Activated CD4-positive, alpha-beta T cell treated with anti-CD3 and anti-CD28 coated beads, Interleukin-2, amount 50 U/mL, for 48 hours (primary cell): ENCODE results near the gene NFIA.

ENCODE experiments used
- DNase-seq, 2 experiments: peaks; one replicate each; pipeline ENCODE4 v3.0.0-alpha.2; 2020

The NFIA gene

DNA sequence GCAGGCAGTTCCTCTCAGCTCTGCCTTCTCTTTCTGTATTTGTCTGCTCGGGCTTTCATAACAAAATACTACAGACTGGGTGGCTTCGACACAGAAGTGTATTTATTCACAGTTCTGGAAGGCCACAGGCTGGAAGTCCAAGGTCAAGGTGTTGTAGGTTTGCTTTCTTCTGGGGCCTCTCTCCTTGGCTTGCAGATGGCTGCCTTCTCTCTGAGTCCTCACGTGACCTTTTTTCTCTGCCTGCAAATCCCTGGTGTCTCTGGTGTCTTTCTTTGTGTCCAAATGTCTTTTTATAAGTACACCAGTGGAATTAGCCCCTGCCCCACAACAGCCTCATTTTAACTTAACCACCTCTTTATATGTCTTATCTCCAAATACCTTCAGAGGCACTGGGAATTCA, 392.6 kb downstream of the NFIA start:
- DNase-seq = no peak

DNA sequence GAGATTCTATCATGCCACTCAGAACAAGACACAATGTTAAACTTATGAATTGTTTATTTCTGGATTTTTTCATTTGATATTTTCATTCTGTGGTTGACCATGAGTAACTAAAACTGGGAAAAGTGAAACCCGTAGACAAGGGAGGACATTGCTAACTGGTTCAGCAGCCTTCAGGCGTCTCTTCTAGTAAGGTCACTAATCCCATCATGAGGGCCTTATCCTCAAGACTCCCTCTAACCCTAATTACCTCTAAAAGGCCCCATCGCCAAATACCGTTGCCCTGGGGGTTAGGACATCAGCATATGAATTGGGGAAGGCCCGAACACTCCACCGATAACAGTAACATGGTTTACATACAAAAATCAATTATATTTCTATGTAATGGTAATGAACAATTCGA, 394.9 kb downstream of the NFIA start:
- no peak for DNase-seq

DNA sequence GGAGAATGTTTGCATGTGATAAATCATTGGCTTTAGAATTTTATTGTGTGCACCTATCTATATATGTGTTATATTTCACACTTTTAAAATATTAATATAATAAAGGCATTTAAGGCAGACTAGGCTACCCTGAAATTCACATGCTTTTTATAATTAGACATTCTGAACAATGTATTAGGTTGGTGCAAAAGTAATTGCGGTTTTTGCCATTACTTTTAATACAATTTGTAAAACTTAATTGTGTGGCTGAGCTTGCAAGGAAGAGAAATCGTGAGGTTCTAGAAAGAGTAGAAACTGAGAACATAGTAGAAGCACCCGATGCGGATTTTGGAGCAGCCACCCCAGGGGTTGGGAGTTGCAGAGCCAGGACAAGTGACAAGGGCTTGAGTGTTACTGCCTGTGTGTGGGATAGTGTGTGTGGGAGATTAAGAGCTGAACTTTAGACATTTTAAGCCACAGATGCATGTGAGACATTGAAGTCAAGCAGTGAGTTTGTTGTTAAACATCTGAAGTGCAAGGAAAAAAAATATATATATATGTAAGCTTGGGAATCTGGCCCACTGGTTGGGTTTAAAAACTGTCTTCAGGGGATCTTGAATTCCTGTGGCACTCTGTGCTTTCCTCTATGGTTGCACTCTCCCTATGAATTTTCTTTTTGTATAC, 398.0 kb downstream of the NFIA start:
- no peak for DNase-seq

DNA sequence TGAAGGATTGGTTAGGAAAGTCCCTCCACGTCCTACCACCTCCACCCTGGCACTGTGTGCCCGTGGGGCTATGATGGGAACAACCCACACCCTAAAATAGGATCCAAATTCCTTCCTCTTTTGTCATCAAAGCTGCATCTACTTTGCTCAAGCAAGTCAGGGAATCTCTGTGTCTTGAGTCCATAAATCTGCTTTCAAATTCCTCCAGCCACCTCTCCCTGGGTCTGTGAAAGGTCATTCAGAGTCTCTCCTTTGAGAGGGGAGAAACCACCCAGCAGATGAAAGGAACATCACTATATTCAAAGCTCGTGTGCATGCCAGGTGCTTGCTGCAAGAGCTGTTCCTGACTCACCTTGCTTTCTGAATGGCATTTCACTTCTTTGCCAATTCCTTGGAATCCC, 399.0 kb downstream of the NFIA start:
- DNase-seq = no peak

DNA sequence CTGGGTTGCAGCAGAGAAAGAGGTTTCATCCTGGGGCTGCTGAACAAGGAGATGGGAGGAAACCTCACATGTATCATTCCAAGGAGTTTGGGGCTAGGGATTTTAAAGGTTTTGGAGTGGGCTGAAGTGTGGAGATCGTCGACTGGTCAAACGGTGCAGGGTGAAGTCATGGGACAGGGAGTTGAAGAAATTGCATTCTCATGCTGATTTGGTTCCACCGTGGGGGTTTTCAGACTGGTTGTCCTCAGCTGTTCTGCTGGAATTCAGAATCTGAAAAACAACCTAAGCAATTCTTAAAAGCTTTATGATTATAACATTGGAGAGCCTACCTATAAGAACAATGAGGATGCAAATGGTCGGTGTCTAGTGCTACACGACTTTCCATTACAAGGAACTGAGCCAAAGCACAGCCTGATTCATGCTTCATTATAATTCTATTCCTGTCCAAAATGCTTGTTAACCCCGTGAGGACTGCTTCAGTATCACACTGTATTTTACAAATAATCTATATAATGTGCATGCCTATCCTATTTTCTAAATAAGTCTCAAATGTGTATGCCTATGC, 399.9 kb downstream of the NFIA start:
- no peak for DNase-seq

DNA sequence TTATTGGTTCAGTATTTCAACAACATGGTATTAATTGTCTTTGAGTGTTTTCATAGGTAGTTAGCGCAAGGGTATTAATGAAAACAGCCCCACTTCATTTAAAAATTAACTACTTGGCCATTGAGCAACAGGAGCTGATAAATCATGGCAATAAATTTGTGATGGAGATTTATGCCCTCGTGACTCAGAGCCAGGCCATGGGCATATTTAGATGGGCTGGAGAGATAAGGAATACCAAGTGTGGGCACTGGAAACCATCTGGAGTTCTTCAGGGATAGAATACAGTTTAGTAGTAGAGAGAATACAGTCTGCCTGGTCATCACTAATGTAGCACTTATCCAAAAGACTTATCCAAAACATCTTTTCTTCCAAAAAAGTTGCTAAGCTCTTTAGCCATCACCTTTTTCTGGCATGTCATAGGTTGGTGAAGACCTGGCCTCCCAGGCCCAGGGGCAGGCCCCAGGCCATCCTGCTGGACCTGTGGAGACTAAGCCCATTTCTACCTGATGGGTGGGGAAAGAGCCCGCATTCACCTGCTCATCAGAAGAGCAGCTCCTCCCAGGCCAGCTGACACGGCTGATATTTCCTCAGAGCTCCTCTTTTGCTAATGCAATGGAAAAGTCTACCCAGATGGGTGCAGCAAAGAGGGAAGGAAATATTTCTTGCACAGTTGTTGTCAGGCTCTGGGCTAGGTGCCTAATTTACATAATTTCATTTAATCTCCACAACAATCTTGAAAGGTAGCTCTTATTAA, 404.6 kb downstream of the NFIA start:
- DNase-seq = no peak

DNA sequence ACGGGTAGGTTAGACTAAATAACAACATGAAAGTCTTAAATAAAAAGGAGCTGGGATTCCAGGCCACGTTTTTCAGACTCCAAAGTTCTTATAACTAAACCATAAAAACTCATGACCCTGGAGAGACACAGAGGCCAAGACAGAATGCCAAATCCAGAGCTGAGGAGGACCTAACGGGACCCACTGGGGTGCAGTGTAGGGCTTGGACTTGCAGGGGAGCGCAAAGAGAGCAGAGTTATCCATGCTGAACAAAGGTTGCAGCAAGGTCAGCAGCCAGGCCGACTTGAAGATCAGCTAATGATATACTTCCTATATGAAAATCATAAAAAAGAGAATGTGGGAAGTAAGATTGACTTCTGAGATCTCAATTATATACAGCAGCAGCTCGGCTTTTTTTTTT, 405.4 kb downstream of the NFIA start:
- no peak for DNase-seq

DNA sequence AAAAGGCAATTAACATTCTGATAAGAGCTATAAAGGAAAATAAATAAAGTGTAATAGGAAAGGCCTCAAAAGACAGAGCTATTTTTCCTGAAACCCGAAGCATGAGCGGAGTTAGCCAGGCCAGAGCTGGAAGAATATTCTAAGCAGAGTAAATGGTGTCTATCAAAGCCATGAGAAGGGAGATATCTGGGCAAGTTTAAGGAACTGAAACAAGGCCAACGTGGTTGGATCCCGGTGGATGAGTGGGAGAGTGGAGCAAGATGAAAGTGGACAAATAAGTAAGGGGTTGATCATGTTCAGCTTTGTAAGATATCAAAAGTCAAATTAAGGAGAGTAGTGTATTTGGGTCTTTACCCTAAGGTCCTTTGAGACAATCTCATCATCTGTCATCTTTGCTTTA, 408.6 kb downstream of the NFIA start:
- DNase-seq = no peak

DNA sequence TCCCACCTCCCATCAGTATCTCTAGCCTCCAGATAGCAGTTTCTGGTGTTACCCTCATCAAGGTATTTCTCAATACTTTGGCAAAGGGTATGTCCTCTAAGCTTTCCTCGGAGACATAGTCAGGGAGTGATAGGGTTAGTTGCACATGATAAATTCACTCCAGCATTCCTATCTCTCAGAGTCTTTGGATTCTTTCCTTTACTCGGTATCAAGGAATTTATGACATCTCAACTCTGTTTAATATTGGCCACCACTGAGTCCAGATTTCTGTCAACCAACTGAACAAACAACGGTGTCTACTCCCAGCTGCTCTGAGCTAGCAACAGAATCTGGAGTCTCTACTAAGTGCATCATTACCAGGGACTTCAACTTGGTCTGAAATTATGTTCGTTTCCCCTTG, 409.1 kb downstream of the NFIA start:
- DNase-seq = no peak

DNA sequence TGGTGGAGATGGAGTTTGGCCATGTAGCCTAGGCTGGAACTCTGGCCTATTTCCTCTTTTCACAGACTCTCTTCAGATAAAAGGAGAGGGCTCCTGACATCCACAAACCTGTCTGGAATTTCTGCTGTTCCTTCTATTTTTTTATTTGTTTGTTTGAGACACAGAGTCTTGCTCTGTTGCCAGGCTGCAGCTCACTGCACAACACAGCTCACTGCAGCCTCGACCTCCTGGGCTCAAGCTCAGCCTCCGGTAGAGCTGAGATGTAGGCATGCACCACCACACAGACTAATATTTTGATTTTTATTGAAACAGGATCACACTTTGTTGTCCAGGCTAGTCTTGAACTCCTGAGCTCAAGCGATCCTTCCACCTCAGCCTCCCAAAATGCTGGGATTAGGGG, 411.6 kb downstream of the NFIA start:
- DNase-seq = no peak

DNA sequence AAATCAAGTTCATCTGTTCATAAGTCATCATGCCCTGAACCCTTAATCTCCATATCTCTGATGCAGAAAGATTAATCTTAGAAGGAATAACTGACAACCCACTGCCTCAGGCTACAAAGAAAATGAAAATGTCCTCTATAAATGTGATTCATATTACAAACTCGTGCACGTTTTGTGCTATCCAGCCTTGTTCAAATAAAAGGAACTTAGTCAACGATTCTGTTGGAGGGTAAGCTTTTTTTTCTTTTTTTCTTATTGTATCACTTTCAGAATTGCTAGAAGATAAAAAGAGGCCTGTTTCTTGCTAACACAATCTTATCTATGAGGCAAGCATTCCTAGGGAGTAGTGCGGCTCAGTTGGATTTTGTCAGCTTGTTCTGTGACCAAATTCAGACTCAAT, 414.1 kb downstream of the NFIA start:
- DNase-seq = no peak

DNA sequence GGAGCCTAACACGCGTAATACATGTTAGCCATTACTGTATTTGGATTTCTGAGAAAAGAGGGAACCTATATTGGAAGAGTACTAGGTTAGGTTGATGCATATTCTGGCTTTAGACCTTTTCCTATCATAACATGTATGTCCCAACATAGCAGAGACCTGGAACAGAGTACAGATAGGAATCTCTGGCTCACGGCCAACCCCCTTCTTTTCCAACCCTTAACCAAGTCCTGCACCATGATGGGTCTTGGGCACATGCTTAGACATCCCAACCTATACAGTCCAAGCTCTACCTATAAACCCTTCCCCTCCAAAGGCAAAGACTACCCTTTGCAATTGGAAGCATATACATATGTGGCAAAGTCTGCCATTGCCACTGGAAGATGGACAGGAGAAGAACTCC, 414.7 kb downstream of the NFIA start:
- DNase-seq = no peak

DNA sequence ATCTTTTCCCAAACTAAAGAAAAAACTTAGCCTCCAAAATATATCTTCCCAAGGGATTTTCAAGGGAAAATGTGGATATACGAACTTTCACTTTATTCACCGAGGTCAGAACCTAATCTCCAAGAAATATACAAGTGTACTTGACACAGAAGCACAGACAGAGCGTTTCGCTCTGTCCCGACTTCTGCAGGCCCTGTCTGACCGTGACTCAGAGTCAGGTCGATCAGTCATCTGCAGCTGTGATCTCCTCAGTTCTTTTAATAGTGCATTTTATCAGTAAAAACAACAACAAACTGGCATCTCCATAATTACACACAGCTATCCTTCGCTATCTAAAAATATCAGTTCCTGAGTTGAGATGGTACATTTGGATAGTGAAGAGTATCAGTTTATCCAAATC, 416.0 kb downstream of the NFIA start:
- DNase-seq = no peak

DNA sequence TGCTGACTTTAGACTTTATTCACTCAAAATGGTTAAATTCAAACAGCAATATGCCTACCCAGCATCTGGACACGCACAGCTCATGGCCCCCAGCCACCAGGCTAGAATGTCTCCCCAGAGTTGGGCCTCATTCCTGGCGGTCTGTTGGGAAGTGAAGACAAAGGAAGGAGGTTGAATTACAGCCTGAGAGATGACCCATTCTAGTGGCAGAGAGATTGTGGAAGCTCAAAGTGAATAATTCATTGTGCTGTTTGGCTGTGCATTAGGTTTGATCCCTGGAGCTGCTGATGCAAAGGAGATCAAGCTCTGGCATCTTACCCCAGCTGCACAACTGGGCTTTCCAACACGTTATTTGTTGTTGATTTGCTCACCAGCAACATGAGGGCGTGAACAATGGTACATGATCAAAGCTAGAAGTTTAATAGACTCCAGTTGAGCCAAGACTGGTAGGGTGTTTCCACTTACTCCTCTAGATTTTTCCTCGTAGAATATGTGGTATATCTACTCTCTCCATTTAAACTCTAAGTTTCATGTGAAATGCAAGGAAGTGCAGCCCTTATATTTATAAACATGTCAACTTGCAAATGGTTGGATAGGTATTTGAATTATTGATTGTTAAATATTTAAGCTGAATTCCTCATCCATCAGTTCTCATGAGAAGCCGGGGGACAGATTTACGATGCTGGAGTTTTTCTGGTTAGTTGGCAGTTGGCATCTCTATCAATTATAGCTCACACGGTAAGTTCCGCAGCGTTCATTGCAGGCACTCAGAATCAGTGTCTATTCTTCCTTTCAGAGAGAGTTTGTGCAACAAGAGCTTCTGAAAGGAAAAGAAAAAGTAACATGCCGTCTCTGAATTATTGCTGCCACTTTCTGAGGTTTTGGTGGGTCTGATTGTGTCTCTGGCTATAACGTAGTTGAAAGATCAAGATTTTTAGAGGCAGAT, 419.9 kb downstream of the NFIA start:
- DNase-seq = no peak

DNA sequence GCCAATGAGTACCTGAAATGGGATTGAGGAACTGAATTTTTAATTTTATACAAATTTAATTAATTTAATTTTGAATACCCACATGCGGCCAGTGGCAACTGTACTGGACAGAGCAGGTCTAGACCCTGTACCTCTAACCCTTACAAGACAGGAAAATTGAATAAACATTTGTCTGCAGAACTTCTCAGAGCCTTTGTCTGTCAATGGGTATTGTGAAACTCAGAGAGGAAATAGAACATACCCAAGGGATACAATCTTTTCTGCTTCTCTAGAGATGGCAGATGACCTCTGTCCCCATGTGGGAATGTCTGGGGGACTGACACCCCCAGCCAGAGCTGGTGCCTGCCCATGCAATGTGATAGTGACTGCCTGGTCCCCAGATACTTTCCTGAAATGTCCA, 421.9 kb downstream of the NFIA start:
- no peak for DNase-seq

DNA sequence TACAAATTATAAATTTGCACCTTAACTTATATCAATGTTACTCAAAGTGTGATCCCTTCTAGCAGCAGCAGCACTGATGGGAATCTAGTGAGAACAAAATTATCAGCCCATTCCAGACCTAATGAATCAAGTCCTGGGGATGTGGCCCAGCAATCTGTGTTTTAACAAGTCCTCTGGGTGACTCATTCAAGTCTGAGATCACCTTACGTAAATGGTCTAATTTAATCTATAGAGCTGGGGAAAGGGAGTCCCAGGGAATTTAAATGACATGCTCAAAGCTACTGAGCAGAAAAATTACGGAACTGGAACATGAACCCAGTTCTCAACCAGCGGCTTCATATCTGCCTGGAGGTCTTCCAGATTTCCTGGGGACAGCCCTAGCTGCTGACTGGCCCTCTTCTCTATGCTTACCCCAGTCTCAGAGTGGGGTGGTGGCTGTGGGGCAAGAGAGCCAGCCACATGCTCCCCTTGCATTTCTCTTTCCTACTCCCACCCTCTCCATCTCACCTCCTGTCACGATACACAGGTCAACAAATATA, 422.6 kb downstream of the NFIA start:
- DNase-seq = no peak

DNA sequence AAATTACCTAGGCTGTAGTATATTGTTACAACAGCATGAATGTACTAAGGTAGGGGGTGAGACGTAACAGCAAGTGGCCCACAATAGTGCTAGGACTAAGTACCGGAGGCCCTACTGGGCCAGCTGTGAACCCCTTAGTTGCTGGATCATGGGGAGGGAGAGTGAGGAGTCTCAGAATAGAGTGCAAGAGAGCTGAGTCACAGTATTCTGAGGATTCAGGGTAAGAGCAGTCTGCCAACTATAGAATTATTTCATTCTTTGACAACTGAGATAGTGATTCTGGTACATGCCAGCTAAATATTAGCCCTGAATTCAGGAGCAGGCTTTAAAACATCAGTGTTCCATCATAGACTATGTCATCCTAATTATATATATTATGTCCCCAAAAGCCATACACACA, 423.9 kb downstream of the NFIA start:
- DNase-seq = no peak

DNA sequence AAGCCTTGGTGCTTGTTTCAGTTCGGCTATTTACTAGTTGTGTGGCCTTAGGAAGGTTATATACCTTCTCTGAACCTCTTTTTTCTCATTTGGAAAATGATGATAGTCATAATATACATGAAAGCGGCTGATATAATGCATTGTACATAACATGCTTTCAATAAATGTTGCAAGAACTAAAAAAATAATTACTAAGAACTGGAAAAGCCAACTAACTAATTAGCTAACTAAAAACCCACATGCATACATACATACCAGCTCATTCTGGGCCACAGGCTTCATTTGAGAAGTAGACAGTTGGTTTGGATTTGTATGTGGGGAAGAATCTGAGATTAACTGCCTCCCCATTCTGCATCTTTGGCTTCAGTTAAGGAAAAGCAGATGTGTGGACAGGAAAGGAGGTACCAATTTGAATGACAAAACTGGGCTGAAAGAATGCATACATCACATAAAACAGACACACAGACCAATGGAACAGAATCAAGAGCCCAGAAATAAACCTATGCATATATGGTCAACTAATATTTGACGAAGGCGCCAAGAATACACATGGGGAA, 424.7 kb downstream of the NFIA start:
- no peak for DNase-seq
